MCF 10A (cell line): Measurements from ENCODE around the gene COL16A1. TPM values are rescaled to one million over a fixed set of nuclear protein-coding genes. Genes with fewer than 3 reads are reported as not detected.

ENCODE experiments used
- BruUV-seq: library from RNA; stranded (reverse); fragments of 400-500 nt; replicated peaks from 2 replicates; lab custom pipeline; 2021; lab: Mats Ljungman, UMichigan
- CTCF ChIA-PET: fragments of 300-600 bp; sonication (Branson Sonifier 250); formaldehyde crosslinking; extraction: SDS; loops from one replicate; lab custom pipeline; 2021; ENCODE audit warnings: antibody characterized with exemption, inconsistent platforms; lab: Yijun Ruan, JAX
- POLR2A ChIA-PET: fragments of 300-600, 350-650 bp; sonication (Branson Sonifier 250); formaldehyde crosslinking; extraction: SDS; loops from one replicate; lab custom pipeline; 2020; ENCODE audit warnings: antibody characterized with exemption, inconsistent platforms; lab: Yijun Ruan, JAX
- DNase-seq: peaks from one replicate; pipeline ENCODE4 v3.0.0-alpha.2; 2018; ENCODE audit not compliant: unreplicated experiment
- H3K27ac Mint-ChIP-seq: one replicate; pipeline ENCODE4 v1.8.0; 2022; ENCODE audit warnings: mild to moderate bottlenecking, low read depth, mixed read lengths; ENCODE audit not compliant: unreplicated experiment
- H3K27me3 Mint-ChIP-seq: one replicate; pipeline ENCODE4 v1.8.0; 2022; ENCODE audit warnings: mixed read lengths; ENCODE audit not compliant: insufficient read depth, unreplicated experiment
- H3K36me3 Mint-ChIP-seq: one replicate; pipeline ENCODE4 v1.8.0; 2022; ENCODE audit warnings: mild to moderate bottlenecking, moderate library complexity, mixed read lengths; ENCODE audit not compliant: insufficient read depth, unreplicated experiment
- H3K4me1 Mint-ChIP-seq: one replicate; pipeline ENCODE4 v1.8.0; 2022; ENCODE audit warnings: mixed read lengths; ENCODE audit not compliant: insufficient read depth, unreplicated experiment
- H3K4me3 Mint-ChIP-seq: one replicate; pipeline ENCODE4 v1.8.0; 2022; ENCODE audit warnings: mild to moderate bottlenecking, moderate library complexity, mixed read lengths; ENCODE audit not compliant: unreplicated experiment
- H3K9me3 Mint-ChIP-seq: one replicate; pipeline ENCODE4 v1.8.0; 2022; ENCODE audit warnings: mixed read lengths; ENCODE audit not compliant: unreplicated experiment
- CTCF ChIP-seq: fragments of 200-600 bp; IDR thresholded peaks from one replicate; pipeline ENCODE4 v1.8.0; 2022; ENCODE audit warnings: antibody characterized with exemption, mild to moderate bottlenecking; ENCODE audit not compliant: unreplicated experiment
- intact Hi-C: fragments of 100-400 bp; cut with micrococcal nuclease; formaldehyde crosslinking; loops from 2 replicates; pipeline ENCODE4 v1.14.1; 2022
- total RNA-seq: library from RNA; stranded (reverse); gene quantifications from 2 replicates; pipeline ENCODE4 v1.2.3, GENCODE V29; 2022

Gene COL16A1
- total RNA-seq, 1 experiment from 2014 or later, result 42.1 TPM

- no peak overlapping the region for H3K27ac Mint-ChIP-seq
- H3K36me3 Mint-ChIP-seq, result no peaks in the 10 kb centered on the region
- no peak for TF ChIP-seq CTCF
- no peaks in the 10 kb centered on the region for H3K27me3 Mint-ChIP-seq
- ChIA-PET POLR2A (interaction anchor here (0.7 to 1.6 kb wide), 3 partner anchors 41 to 216 kb away, joined by 3 to 7 read pairs (median 3); no protein-coding TSS in a partner anchor), CTCF (interaction anchor here (0.7 to 0.9 kb wide), 2 partner anchors 37 to 85 kb away, joined by 3 read pairs; no protein-coding TSS in a partner anchor)
- BruUV-seq, result no TSS peak
- H3K4me3 Mint-ChIP-seq, result no peak overlapping the region
- no peak for DNase-seq
- H3K4me1 Mint-ChIP-seq, result peaks cover 35% of the 10 kb centered on the region
- intact Hi-C loops, result no loop called here
- no peaks in the 10 kb centered on the region for H3K9me3 Mint-ChIP-seq
These were observed 44.5 kb upstream of the COL16A1 start for GRCh38 chr1:31748365-31748764.

- H3K36me3 Mint-ChIP-seq, result no peaks in the 10 kb centered on the region
- peaks cover 25% of the 10 kb centered on the region for H3K4me1 Mint-ChIP-seq
- no peak overlapping the region for H3K27ac Mint-ChIP-seq
- no peaks in the 10 kb centered on the region for H3K9me3 Mint-ChIP-seq
- H3K4me3 Mint-ChIP-seq, result no peak overlapping the region
- no peak for TF ChIP-seq CTCF
- DNase-seq, result no peak
- POLR2A ChIA-PET, result interaction anchor here (0.7 to 1.0 kb wide), 3 partner anchors 13 to 41 kb away, joined by 3 read pairs; no protein-coding TSS in a partner anchor
- no TSS peak for BruUV-seq
- no peaks in the 10 kb centered on the region for H3K27me3 Mint-ChIP-seq
- intact Hi-C loops, result no loop called here
- CTCF ChIA-PET, result interaction anchor here (0.6 to 2.8 kb wide), 4 partner anchors 30 to 216 kb away, joined by 3 to 13 read pairs (median 7); no protein-coding TSS in a partner anchor
These were observed 43.5 kb upstream of the COL16A1 start for GRCh38 chr1:31747304-31747703.

GRCh38 chr1:31746687-31747086 is 42.9 kb upstream of the COL16A1 start:
- no TSS peak for BruUV-seq
- DNase-seq, result no peak
- H3K4me3 Mint-ChIP-seq, result no peak overlapping the region
- H3K9me3 Mint-ChIP-seq, result no peaks in the 10 kb centered on the region
- H3K27me3 Mint-ChIP-seq, result no peaks in the 10 kb centered on the region
- POLR2A ChIA-PET, result interaction anchor here (1.0 kb wide), 1 partner anchor 12 kb away, joined by 3 read pairs; no protein-coding TSS in a partner anchor
- no peak overlapping the region for H3K27ac Mint-ChIP-seq
- H3K4me1 Mint-ChIP-seq, result peaks cover 18% of the 10 kb centered on the region
- CTCF ChIA-PET, result interaction anchor here (1.0 to 4.1 kb wide), 17 partner anchors 12 to 217 kb away, joined by 3 to 96 read pairs (median 5); no protein-coding TSS in a partner anchor
- intact Hi-C loops, result no loop called here
- H3K36me3 Mint-ChIP-seq, result no peaks in the 10 kb centered on the region
- no peak for TF ChIP-seq CTCF

- H3K36me3 Mint-ChIP-seq, result no peaks in the 10 kb centered on the region
- ChIA-PET POLR2A (interaction anchor here (0.6 to 1.5 kb wide), 8 partner anchors 9 to 109 kb away, joined by 3 to 8 read pairs (median 4); no protein-coding TSS in a partner anchor), CTCF (interaction anchor here (0.6 to 4.1 kb wide), 37 partner anchors 7 to 218 kb away, joined by 3 to 96 read pairs (median 5); no protein-coding TSS in a partner anchor)
- H3K27me3 Mint-ChIP-seq, result no peaks in the 10 kb centered on the region
- peaks cover 13% of the 10 kb centered on the region for H3K4me1 Mint-ChIP-seq
- DNase-seq, result no peak
- H3K9me3 Mint-ChIP-seq, result no peaks in the 10 kb centered on the region
- intact Hi-C loops, result loop anchor here (1.0 to 2.0 kb wide), 3 partner anchors 43 to 181 kb away; no protein-coding TSS in a partner anchor
- H3K4me3 Mint-ChIP-seq, result no peak overlapping the region
- no peak overlapping the region for H3K27ac Mint-ChIP-seq
- TF ChIP-seq CTCF, result no peak
- BruUV-seq, result no TSS peak
These were observed 42.3 kb upstream of the COL16A1 start for GRCh38 chr1:31745946-31746670.
